Type B pancreatic cell (in vitro differentiated cells): ENCODE results near the gene MON2. TPM values are rescaled to one million over a fixed set of nuclear protein-coding genes. Genes with fewer than 3 reads are reported as not detected.
"Not testable (repeated sequence)": the region's sequence is repeated elsewhere in the genome, so short reads cannot be mapped to it uniquely, and the experiment has no call there.

Experiments
- DNase-seq: peaks from one replicate; pipeline ENCODE4 v3.0.0; 2021; ENCODE audit warnings: mixed read lengths; ENCODE audit not compliant: unreplicated experiment; ENCODE audit errors: extremely low spot score
- H3K27ac Mint-ChIP-seq: 2 replicates; pipeline ENCODE4 v1.8.0; 2021; ENCODE audit warnings: mild to moderate bottlenecking, mixed read lengths
- H3K27me3 Mint-ChIP-seq: 2 replicates; pipeline ENCODE4 v1.8.0; 2021; ENCODE audit warnings: mixed read lengths
- H3K36me3 Mint-ChIP-seq: 2 replicates; pipeline ENCODE4 v1.8.0; 2021; ENCODE audit warnings: mixed read lengths
- H3K4me1 Mint-ChIP-seq: one replicate; pipeline ENCODE4 v1.8.0; 2021; ENCODE audit warnings: mixed read lengths; ENCODE audit not compliant: unreplicated experiment
- H3K4me3 Mint-ChIP-seq: 2 replicates; pipeline ENCODE4 v1.8.0; 2021; ENCODE audit warnings: mild to moderate bottlenecking, mixed read lengths
- H3K9me3 Mint-ChIP-seq: 2 replicates; pipeline ENCODE4 v1.8.0; 2021; ENCODE audit warnings: mixed read lengths
- CTCF ChIP-seq: fragments of 200-600 bp; sonication (generic); conservative IDR thresholded peaks from 2 replicates; pipeline ENCODE4 v1.5.0; 2021; ENCODE audit warnings: antibody characterized with exemption, mild to moderate bottlenecking
- total RNA-seq: library from RNA; stranded (reverse); gene quantifications from 2 replicates; pipeline ENCODE4 v1.2.1, GENCODE V29; 2021; ENCODE audit warnings: low replicate concordance

Gene MON2
- total RNA-seq, 1 donor from 2014 or later: 47.4 TPM

- peaks cover 4% of the 10 kb centered on the region for H3K27me3 Mint-ChIP-seq
- H3K36me3 Mint-ChIP-seq: no peaks in the 10 kb centered on the region
- DNase-seq: no peak
- no peak overlapping the region for H3K27ac Mint-ChIP-seq
- TF ChIP-seq CTCF: no peak
- peaks cover 13% of the 10 kb centered on the region for H3K9me3 Mint-ChIP-seq
- H3K4me3 Mint-ChIP-seq: no peak overlapping the region
- H3K4me1 Mint-ChIP-seq: no peaks in the 10 kb centered on the region
These were observed 8.0 kb upstream of the MON2 start for GRCh38 chr12:62458626-62459025.

GRCh38 chr12:62459976-62460375 lies 6.7 kb upstream of the MON2 start:
- no peaks in the 10 kb centered on the region for H3K36me3 Mint-ChIP-seq
- no peak overlapping the region for H3K27ac Mint-ChIP-seq
- no peaks in the 10 kb centered on the region for H3K4me1 Mint-ChIP-seq
- TF ChIP-seq CTCF: no peak
- peaks cover 16% of the 10 kb centered on the region for H3K9me3 Mint-ChIP-seq
- H3K27me3 Mint-ChIP-seq: peaks cover 6% of the 10 kb centered on the region
- no peak for DNase-seq
- H3K4me3 Mint-ChIP-seq: no peak overlapping the region

- not testable (repeated sequence) for H3K36me3 Mint-ChIP-seq, H3K27me3 Mint-ChIP-seq, H3K4me3 Mint-ChIP-seq, H3K27ac Mint-ChIP-seq, H3K4me1 Mint-ChIP-seq, DNase-seq
- H3K9me3 Mint-ChIP-seq: peaks cover 13% of the 10 kb centered on the region
These were observed 5.3 kb upstream of the MON2 start for GRCh38 chr12:62461171-62461837.

- H3K9me3 Mint-ChIP-seq: peaks cover 12% of the 10 kb centered on the region
- H3K4me3 Mint-ChIP-seq, DNase-seq, H3K27me3 Mint-ChIP-seq, H3K36me3 Mint-ChIP-seq, H3K4me1 Mint-ChIP-seq, H3K27ac Mint-ChIP-seq: not testable (repeated sequence)
These were observed 3.4 kb upstream of the MON2 start for GRCh38 chr12:62463252-62463651.

- Mint-ChIP-seq H3K36me3 (no peaks in the 10 kb centered on the region), H3K27me3 (peaks cover 3% of the 10 kb centered on the region), H3K4me3 (peak overlapping the region; percentile 95), H3K9me3 (peaks cover 12% of the 10 kb centered on the region), H3K27ac (peak overlapping the region; percentile 95), H3K4me1 (peaks cover 6% of the 10 kb centered on the region)
- no peak for DNase-seq
- TF ChIP-seq CTCF: no peak
These were observed 520 bp upstream of the MON2 start for GRCh38 chr12:62466018-62466593.

- Mint-ChIP-seq H3K9me3 (peaks cover 6% of the 10 kb centered on the region), H3K27ac (no peak overlapping the region), H3K36me3 (no peaks in the 10 kb centered on the region), H3K4me1 (peaks cover 6% of the 10 kb centered on the region), H3K4me3 (peak overlapping the region; percentile 95), H3K27me3 (peaks cover 3% of the 10 kb centered on the region)
- TF ChIP-seq CTCF: no peak
- DNase-seq: no peak
These were observed 1.8 kb downstream of the MON2 start for GRCh38 chr12:62468397-62468796.
